Stimulated activated CD4-positive, alpha-beta T cell treated with anti-CD3 and anti-CD28 coated beads, Interleukin-12 subunit alpha, Interleukin-12 subunit beta, amount 100 ng/mL, for 4 hours (primary cell): Measurements from ENCODE around the gene ANKEF1.

Experiments
- DNase-seq: peaks from one replicate; pipeline ENCODE4 v3.0.0-alpha.2; 2020

Gene ANKEF1

DNA sequence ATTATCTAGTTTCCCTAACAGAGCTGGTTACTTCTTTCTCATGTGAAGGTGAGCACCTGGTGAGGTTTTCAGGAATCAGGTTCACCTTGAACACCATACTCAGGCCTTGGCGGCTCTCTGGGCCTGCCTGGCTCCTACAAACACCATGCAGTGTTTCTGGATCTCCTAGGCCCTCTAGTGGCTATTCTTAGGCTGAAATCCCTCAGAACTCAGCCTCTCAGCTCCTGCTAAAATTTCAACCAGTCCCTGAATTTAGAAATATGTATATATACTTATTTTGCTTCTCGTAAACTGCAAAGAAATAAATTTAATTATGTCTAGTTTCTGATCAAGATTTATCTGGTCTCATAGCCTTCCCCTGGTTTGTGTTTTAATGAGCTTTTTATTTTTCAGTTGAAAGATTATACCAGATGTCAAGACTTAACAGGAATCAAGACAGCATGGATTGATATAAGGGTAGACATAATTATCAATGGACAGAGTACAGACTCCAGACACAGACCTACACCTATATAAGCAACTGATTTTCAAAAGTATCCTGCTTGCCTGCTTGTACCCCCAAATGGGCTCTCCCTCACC lies 55.9 kb downstream of the ANKEF1 start:
- peak; percentile 7 for DNase-seq

GRCh38 chr20:10093087-10093591 lies 58.4 kb downstream of the ANKEF1 start:
- DNase-seq = no peak

- no peak for DNase-seq
Observed at GRCh38 chr20:10094566-10095173, 59.9 kb downstream of the ANKEF1 start.

DNA sequence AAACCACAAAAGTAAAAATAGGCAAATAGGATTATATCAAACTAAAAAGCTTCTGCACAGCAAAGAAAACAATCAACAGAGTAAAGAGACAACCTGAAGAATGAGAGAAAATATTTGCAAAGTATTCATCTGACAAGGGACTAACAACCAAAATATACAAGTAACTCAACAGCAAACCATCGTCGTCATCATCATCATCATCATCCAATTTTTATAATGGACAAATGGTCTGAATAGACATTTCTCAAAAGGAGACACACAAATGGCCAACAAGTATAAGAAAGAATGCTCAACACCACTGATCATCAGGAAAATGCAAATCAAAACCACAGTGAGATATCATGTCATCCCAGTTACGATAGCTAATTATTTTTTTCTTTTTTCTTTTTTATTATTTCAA lies 62.0 kb downstream of the ANKEF1 start:
- no peak for DNase-seq

DNA sequence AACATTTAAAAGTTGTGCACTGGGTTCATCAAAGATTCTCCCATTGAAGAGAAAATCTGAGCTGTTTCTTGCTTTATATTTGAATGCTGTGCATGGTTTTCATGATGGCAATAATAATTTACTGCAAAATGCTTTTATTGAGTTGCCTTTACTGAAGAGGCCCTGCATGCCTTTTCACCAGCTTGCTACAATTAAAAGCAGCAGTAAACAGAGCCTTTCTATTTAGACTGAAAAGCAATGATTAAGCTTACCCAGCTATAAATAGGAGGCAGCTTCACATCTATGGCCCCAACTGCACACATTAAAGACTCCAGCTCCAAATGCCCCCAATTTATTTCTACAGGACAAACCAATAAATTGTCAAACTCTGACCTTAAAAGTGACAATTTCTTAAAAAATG lies 70.3 kb downstream of the ANKEF1 start:
- no peak for DNase-seq
